Measurements from ENCODE around the gene ITIH4. TPM values are rescaled to one million over a fixed set of nuclear protein-coding genes. Genes with fewer than 3 reads are reported as not detected.
A peak's percentile ranks its signal among the peaks of the same experiment; 100 is the strongest.

The ITIH4 gene
- total and polyA plus RNA-seq, 2 of the 13 experiments (the other 11 are each of a cell fraction or from before 2014, with no cell fraction given) = 2.7 to 5.3 TPM

DNA sequence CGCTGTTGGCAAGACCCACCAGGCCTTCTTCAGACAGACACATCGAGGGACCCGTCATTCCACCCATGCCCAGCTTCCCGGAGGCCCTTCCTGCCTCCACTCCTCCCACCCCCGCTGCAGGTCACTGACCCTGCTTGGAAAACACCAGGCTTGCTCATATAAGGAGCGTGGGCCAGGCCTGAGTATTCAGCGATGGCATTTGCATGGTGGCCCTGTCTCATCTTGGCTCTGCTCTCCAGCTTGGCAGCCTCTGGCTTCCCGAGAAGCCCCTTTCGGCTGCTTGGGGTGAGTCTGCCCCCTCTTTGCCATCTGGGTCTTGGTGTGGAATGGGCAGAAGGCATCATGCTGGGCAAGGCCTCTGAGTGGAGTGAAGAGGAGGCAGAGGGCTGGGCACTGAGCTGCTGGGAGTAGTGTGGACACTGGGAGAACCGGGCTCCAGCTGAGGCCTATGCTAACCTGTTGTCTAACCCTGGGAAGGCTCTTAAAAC, 35.8 kb downstream of the ITIH4 start, which contains the start of gene ITIH3 (continued):
- TF ChIP-seq, protein P1, sequence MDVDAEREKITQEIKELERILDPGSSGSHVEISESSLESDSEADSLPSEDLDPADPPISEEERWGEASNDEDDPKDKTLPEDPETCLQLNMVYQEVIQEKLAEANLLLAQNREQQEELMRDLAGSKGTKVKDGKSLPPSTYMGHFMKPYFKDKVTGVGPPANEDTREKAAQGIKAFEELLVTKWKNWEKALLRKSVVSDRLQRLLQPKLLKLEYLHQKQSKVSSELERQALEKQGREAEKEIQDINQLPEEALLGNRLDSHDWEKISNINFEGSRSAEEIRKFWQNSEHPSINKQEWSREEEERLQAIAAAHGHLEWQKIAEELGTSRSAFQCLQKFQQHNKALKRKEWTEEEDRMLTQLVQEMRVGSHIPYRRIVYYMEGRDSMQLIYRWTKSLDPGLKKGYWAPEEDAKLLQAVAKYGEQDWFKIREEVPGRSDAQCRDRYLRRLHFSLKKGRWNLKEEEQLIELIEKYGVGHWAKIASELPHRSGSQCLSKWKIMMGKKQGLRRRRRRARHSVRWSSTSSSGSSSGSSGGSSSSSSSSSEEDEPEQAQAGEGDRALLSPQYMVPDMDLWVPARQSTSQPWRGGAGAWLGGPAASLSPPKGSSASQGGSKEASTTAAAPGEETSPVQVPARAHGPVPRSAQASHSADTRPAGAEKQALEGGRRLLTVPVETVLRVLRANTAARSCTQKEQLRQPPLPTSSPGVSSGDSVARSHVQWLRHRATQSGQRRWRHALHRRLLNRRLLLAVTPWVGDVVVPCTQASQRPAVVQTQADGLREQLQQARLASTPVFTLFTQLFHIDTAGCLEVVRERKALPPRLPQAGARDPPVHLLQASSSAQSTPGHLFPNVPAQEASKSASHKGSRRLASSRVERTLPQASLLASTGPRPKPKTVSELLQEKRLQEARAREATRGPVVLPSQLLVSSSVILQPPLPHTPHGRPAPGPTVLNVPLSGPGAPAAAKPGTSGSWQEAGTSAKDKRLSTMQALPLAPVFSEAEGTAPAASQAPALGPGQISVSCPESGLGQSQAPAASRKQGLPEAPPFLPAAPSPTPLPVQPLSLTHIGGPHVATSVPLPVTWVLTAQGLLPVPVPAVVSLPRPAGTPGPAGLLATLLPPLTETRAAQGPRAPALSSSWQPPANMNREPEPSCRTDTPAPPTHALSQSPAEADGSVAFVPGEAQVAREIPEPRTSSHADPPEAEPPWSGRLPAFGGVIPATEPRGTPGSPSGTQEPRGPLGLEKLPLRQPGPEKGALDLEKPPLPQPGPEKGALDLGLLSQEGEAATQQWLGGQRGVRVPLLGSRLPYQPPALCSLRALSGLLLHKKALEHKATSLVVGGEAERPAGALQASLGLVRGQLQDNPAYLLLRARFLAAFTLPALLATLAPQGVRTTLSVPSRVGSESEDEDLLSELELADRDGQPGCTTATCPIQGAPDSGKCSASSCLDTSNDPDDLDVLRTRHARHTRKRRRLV (CRISPR knock-in tag; IDR thresholded peaks at IDR 0.05) = no peak
- peak; percentile 34 for TF ChIP-seq SALL1 (CRISPR knock-in tag; IDR thresholded peaks at IDR 0.05)
- TF ChIP-seq ZNF543 (CRISPR knock-in tag; IDR thresholded peaks at IDR 0.05) = no peak
- 0 out of 2 replicates have a peak, but pooled peaks have one; percentile 21 for TF ChIP-seq BRCA1 (CRISPR knock-in tag; IDR thresholded peaks at IDR 0.05)
- 0 out of 2 replicates have a peak, but pooled peaks have one; percentile 3 for TF ChIP-seq ZFP1 (CRISPR knock-in tag; IDR thresholded peaks at IDR 0.05)
- TF ChIP-seq POLR2A (IDR thresholded peaks at IDR 0.05; ENCODE audit: insufficient read depth in 1 of 2, low read depth in 2 of 2, low read length in 2 of 2) = peak in 1 of 2 experiments; percentile 66; a peak in 2 of 4 replicates
- TF ChIP-seq SNAI1 (CRISPR knock-in tag; IDR thresholded peaks at IDR 0.05; ENCODE audit: borderline replicate concordance) = no peak
- TF ChIP-seq ZNF780A (CRISPR knock-in tag; IDR thresholded peaks at IDR 0.05) = no peak
- TF ChIP-seq ASH2L (IDR thresholded peaks at IDR 0.05; ENCODE audit: insufficient read length, low read depth, low read length) = no peak
- TF ChIP-seq, protein P2, sequence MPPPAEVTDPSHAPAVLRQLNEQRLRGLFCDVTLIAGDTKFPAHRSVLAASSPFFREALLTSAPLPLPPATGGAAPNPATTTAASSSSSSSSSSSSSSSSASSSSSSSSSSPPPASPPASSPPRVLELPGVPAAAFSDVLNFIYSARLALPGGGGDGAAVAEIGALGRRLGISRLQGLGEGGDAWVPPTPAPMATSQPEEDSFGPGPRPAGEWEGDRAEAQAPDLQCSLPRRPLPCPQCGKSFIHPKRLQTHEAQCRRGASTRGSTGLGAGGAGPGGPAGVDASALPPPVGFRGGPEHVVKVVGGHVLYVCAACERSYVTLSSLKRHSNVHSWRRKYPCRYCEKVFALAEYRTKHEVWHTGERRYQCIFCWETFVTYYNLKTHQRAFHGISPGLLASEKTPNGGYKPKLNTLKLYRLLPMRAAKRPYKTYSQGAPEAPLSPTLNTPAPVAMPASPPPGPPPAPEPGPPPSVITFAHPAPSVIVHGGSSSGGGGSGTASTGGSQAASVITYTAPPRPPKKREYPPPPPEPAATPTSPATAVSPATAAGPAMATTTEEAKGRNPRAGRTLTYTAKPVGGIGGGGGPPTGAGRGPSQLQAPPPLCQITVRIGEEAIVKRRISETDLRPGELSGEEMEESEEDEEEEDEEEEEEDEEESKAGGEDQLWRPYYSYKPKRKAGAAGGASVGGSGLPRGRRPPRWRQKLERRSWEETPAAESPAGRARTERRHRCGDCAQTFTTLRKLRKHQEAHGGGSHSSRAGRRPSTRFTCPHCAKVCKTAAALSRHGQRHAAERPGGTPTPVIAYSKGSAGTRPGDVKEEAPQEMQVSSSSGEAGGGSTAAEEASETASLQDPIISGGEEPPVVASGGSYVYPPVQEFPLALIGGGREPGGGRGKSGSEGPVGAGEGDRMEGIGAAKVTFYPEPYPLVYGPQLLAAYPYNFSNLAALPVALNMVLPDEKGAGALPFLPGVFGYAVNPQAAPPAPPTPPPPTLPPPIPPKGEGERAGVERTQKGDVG (CRISPR knock-in tag; IDR thresholded peaks at IDR 0.05; ENCODE audit: borderline replicate concordance) = no peak
- TF ChIP-seq MYC (CRISPR knock-in tag; IDR thresholded peaks at IDR 0.05; ENCODE audit: borderline replicate concordance) = 0 out of 2 replicates have a peak, but pooled peaks have one; percentile 12
- TF ChIP-seq, protein P3, sequence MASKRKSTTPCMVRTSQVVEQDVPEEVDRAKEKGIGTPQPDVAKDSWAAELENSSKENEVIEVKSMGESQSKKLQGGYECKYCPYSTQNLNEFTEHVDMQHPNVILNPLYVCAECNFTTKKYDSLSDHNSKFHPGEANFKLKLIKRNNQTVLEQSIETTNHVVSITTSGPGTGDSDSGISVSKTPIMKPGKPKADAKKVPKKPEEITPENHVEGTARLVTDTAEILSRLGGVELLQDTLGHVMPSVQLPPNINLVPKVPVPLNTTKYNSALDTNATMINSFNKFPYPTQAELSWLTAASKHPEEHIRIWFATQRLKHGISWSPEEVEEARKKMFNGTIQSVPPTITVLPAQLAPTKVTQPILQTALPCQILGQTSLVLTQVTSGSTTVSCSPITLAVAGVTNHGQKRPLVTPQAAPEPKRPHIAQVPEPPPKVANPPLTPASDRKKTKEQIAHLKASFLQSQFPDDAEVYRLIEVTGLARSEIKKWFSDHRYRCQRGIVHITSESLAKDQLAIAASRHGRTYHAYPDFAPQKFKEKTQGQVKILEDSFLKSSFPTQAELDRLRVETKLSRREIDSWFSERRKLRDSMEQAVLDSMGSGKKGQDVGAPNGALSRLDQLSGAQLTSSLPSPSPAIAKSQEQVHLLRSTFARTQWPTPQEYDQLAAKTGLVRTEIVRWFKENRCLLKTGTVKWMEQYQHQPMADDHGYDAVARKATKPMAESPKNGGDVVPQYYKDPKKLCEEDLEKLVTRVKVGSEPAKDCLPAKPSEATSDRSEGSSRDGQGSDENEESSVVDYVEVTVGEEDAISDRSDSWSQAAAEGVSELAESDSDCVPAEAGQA (IDR thresholded peaks at IDR 0.05; ENCODE audit: low read depth) = no peak
- TF ChIP-seq, protein P3 (CRISPR knock-in tag; IDR thresholded peaks at IDR 0.05; ENCODE audit: borderline replicate concordance) = no peak
- no peak for TF ChIP-seq ZNF510 (CRISPR knock-in tag; IDR thresholded peaks at IDR 0.05; ENCODE audit: low read depth)
- TF ChIP-seq CHCHD3 (CRISPR knock-in tag; IDR thresholded peaks at IDR 0.05) = no peak
- TF ChIP-seq ZFX (CRISPR knock-in tag; IDR thresholded peaks at IDR 0.05; ENCODE audit: low read depth) = peak; percentile 85

Measured in HepG2 (cell line).